AG04450 (cell line): ENCODE results near the gene PHF1. TPM values are rescaled to one million over a fixed set of nuclear protein-coding genes. Genes with fewer than 3 reads are reported as not detected.

Source experiments
- CTCF ChIA-PET: fragments of 300-600, 350-600 bp; formaldehyde crosslinking; extraction: SDS; loops from one replicate; lab custom pipeline; 2022; ENCODE audit warnings: antibody characterized with exemption, inconsistent platforms; lab: Charles Lee
- POLR2A ChIA-PET: fragments of 350-600 bp; formaldehyde crosslinking; extraction: SDS; loops from one replicate; lab custom pipeline; 2021; ENCODE audit warnings: antibody characterized with exemption, inconsistent platforms; lab: Yijun Ruan, JAX
- DNase-seq: peaks from one replicate; pipeline ENCODE4 v3.0.0-alpha.2; 2011; ENCODE audit warnings: low read depth, low spot score
- H3K27ac ChIP-seq: one replicate; pipeline ENCODE4 v1.5.1; 2012; ENCODE audit warnings: low read depth, low read length, control low read depth
- H3K27me3 ChIP-seq: one replicate; pipeline ENCODE4 v1.6.0; 2012; ENCODE audit warnings: low read length; ENCODE audit not compliant: control insufficient read depth, insufficient read depth
- H3K4me3 ChIP-seq: 2 replicates; pipeline ENCODE4 v1.5.1; 2011; ENCODE audit warnings: mild to moderate bottlenecking, low read depth, low read length, control low read depth
- H3K9me3 ChIP-seq: 2 replicates; pipeline ENCODE4 v1.5.1; 2012; ENCODE audit warnings: low read length; ENCODE audit not compliant: control insufficient read depth, insufficient read depth
- polyA plus RNA-seq: library from polyadenylated mRNA; depleted of rRNA; stranded (reverse); fragments of >200 nt; gene quantifications from 2 replicates; pipeline ENCODE4 v1.2.3, GENCODE V29; 2011
- TF ChIP-seq, protein P1 (sequence below): IDR thresholded peaks from 2 replicates; pipeline ENCODE4 v1.5.1; 2011; ENCODE audit warnings: low read depth, low read length, control low read depth, inconsistent platforms

Gene PHF1
- polyA plus RNA-seq, 1 experiment: 26.6 TPM

DNA sequence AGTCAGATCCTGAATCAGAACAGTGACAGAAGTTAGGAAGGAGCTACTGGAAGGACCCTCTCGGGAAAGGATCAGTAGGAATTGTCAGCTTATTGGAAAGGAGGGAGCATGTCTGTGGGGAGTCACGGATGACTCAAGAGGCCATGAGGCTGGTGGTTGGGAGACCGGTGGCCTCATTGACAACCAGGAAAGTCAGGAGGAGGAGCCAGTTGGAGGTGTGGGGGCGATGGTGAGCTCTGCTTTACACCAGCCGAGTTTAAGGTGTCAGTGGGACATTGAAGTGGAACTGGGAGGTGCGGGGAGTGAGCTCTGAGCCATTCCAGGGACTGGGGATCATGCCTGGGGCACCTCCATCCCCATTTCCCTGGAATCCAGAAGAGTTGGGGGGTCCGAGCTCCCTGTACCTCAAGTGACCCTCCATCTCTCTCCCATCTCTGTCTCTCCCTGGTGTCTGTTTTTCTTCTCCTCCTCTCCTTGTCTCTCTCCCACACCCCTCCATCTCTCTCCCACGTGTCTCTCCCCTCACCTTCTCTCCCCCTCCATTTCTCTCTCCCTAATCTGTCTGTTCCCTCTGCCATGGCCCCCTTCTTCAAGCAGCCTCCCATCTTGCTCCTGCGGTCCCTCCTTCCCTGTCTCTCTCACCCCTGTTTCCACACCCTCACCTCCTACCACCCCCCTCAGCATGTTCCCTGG is 29.3 kb downstream of the PHF1 start:
- POLR2A ChIA-PET: interaction anchor here (0.8 to 2.0 kb wide), 2 partner anchors 9 to 14 kb away, joined by 3 to 6 read pairs; partner anchors contain the start of gene ZBTB9
- no peak for DNase-seq
- no peak overlapping the region for H3K4me3 ChIP-seq
- H3K9me3 ChIP-seq: no peaks in the 10 kb centered on the region
- CTCF ChIA-PET: no interaction called here
- H3K27me3 ChIP-seq: no peaks in the 10 kb centered on the region
- no peak overlapping the region for H3K27ac ChIP-seq
- TF ChIP-seq, protein P1, sequence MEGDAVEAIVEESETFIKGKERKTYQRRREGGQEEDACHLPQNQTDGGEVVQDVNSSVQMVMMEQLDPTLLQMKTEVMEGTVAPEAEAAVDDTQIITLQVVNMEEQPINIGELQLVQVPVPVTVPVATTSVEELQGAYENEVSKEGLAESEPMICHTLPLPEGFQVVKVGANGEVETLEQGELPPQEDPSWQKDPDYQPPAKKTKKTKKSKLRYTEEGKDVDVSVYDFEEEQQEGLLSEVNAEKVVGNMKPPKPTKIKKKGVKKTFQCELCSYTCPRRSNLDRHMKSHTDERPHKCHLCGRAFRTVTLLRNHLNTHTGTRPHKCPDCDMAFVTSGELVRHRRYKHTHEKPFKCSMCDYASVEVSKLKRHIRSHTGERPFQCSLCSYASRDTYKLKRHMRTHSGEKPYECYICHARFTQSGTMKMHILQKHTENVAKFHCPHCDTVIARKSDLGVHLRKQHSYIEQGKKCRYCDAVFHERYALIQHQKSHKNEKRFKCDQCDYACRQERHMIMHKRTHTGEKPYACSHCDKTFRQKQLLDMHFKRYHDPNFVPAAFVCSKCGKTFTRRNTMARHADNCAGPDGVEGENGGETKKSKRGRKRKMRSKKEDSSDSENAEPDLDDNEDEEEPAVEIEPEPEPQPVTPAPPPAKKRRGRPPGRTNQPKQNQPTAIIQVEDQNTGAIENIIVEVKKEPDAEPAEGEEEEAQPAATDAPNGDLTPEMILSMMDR: no peak

DNA sequence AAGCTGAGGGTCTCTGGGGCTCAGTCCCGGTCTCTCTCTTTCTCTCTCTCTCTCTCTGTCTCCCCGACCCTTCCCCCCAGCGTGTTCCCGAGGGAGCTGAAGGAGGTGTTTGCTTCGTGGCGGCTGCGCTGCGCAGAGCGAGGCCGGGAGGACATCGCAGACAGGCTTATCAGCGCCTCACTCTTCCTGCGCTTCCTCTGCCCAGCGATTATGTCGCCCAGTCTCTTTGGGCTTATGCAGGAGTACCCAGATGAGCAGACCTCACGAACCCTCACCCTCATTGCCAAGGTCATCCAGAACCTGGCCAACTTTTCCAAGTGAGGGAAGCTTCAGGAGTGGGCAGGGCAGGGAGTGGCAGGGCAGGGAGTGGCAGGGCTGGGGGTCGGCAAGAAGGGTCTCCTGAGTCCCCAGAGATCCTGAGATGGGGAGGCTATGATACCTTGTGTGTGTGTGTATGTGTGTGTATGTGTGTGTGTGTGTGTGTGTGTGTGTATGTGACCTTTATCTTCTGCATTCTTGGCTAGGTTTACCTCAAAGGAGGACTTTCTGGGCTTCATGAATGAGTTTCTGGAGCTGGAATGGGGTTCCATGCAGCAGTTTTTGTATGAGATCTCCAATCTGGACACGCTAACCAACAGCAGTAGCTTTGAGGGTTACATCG is 30.0 kb downstream of the PHF1 start:
- CTCF ChIA-PET: no interaction called here
- POLR2A ChIA-PET: interaction anchor here (2.0 kb wide), 1 partner anchor 13 kb away, joined by 6 read pairs; the partner anchor contains the start of gene ZBTB9
- DNase-seq: no peak

DNA sequence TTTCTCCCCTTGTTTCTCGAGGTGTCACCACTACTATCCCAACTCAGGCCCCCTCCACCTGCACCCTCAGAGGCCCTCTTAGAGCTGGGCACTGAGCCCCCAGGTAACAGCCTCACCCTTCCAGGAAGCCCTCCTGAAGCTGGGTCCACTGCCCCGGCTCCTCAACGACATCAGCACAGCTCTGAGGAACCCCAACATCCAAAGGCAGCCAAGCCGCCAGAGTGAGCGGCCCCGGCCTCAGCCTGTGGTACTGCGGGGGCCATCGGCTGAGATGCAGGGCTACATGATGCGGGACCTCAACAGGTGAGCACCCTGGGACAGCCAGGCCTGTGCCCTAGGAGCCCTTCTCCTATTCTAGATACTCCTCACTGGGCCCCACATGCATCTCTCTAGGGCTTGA is 30.6 kb downstream of the PHF1 start:
- DNase-seq: no peak
- ChIA-PET CTCF (no interaction called here), POLR2A (interaction anchor here (2.0 kb wide), 1 partner anchor 12 kb away, joined by 6 read pairs; the partner anchor contains the start of gene ZBTB9)
- Histone ChIP-seq H3K27ac (no peak overlapping the region), H3K4me3 (no peak overlapping the region), H3K27me3 (no peaks in the 10 kb centered on the region), H3K9me3 (no peaks in the 10 kb centered on the region)
- TF ChIP-seq, protein P1: no peak

More for the DNA sequence above, 30.0 kb downstream of the PHF1 start:
- H3K27me3 ChIP-seq: no peaks in the 10 kb centered on the region
- H3K27ac ChIP-seq: no peak overlapping the region
- H3K4me3 ChIP-seq: no peak overlapping the region
- no peaks in the 10 kb centered on the region for H3K9me3 ChIP-seq
- TF ChIP-seq, protein P1: no peak

DNA sequence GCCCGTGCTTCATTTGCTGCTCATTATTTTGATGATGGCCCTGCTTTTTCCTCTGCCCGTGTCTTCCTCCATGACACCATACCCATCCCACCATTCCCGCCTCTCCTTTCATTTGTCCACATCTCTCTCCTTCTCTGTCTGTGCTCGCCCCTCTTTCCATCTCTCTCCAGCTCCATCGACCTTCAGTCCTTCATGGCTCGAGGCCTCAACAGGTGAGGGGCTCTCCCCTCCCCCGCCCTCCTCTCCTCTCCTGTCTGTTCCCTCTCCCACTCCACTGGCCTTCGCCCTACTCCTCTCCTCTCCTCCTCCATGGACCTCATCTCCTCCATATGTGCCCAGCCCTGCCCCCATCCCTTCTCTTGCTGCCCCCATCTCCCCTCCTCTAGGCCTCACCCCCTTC is 31.5 kb downstream of the PHF1 start:
- ChIA-PET POLR2A (no interaction called here), CTCF (no interaction called here)
- Histone ChIP-seq H3K27ac (no peak overlapping the region), H3K9me3 (no peaks in the 10 kb centered on the region), H3K27me3 (no peaks in the 10 kb centered on the region), H3K4me3 (no peak overlapping the region)
- TF ChIP-seq, protein P1: no peak
- DNase-seq: no peak

DNA sequence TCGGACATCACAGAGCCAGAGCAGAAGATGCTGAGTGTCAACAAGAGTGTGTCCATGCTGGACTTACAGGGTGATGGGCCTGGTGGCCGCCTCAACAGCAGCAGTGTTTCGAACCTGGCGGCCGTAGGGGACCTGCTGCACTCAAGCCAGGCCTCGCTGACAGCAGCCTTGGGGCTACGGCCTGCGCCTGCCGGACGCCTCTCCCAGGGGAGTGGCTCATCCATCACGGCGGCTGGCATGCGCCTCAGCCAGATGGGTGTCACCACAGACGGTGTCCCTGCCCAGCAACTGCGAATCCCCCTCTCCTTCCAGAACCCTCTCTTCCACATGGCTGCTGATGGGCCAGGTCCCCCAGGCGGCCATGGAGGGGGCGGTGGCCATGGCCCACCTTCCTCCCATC is 32.2 kb downstream of the PHF1 start:
- Histone ChIP-seq H3K9me3 (no peaks in the 10 kb centered on the region), H3K27me3 (no peaks in the 10 kb centered on the region), H3K27ac (no peak overlapping the region), H3K4me3 (no peak overlapping the region)
- TF ChIP-seq, protein P1: no peak
- DNase-seq: no peak
- ChIA-PET CTCF (no interaction called here), POLR2A (no interaction called here)
